Mammary epithelial cell (primary cell): ENCODE measurements around the gene COX7A2.

ENCODE experiments used
- CTCF ChIP-seq, 2 donors: IDR thresholded peaks in 1 of 2; conservative IDR thresholded peaks in 1 of 2; 2 replicates each; pipeline ENCODE4 v1.5.1; 2011 to 2012; ENCODE audit warnings: inconsistent platforms in 2 of 2, low read length in 2 of 2, mild to moderate bottlenecking in 2 of 2, control low read depth in 1 of 2, low read depth in 1 of 2; ENCODE audit not compliant: insufficient read depth in 1 of 2; ENCODE audit errors: extremely low read depth in 1 of 2
- EZH2 ChIP-seq: IDR thresholded peaks from 2 replicates; pipeline ENCODE4 v1.6.1; 2012; ENCODE audit warnings: low read length, inconsistent platforms, borderline replicate concordance

- TF ChIP-seq CTCF (conservative IDR thresholded peaks at IDR 0.05 in 1 of 2, IDR thresholded peaks at IDR 0.05 in 1 of 2; ENCODE audit: extremely low read depth in 1 of 2, insufficient read depth in 1 of 2, low read depth in 1 of 2, low read length in 2 of 2) (no peak), EZH2 (no peak)
Measured at GRCh38 chr6:75263401-75263750, 19.8 kb upstream of the COX7A2 start.
